Suprapubic skin (tissue), 4 donors: Measurements from ENCODE around the gene RBM28.

Experiments used
- POLR2A ChIP-seq, 2 donors: fragments of 450-650 bp; IDR thresholded peaks; one replicate each; pipeline ENCODE4 v1.6.1; 2017; ENCODE audit warnings: antibody characterized with exemption in 2 of 2, mild to moderate bottlenecking in 2 of 2, moderate library complexity in 2 of 2
- POLR2AphosphoS5 ChIP-seq, 3 donors: sonication (generic); formaldehyde crosslinking; IDR thresholded peaks; one replicate each; pipeline ENCODE4 v1.6.1; 2017; ENCODE audit warnings: antibody characterized with exemption in 3 of 3
- TF ChIP-seq, protein P1 (sequence below), 2 donors: fragments of 200-600 bp in 1 of 2; fragments of 450-650 bp in 1 of 2; sonication (generic) in 1 of 2; IDR thresholded peaks; one replicate each; pipeline ENCODE4 v1.5.1; 2016 to 2019; ENCODE audit warnings: antibody characterized with exemption in 2 of 2, mild to moderate bottlenecking in 1 of 2, moderate library complexity in 1 of 2

DNA sequence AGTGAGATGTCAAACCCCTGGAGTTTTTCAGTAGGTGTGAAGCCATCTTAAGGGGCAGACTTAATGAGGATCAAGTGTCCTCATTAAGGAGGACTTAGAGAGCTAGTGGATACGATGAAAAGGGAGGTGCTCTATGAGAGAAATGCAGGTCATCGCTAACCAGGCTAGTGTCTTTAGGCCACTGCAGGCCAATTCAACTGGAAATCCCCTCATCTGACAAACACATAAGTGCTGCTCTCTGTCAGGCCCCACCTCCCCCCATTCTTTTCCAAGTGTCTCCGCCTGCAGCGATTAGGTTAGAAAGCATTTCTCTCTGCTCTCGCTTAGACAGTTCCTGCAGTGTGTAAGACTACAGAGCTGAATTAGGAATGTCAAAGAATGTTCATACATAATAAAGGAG lies 33.7 kb downstream of the RBM28 start:
- TF ChIP-seq, protein P1, sequence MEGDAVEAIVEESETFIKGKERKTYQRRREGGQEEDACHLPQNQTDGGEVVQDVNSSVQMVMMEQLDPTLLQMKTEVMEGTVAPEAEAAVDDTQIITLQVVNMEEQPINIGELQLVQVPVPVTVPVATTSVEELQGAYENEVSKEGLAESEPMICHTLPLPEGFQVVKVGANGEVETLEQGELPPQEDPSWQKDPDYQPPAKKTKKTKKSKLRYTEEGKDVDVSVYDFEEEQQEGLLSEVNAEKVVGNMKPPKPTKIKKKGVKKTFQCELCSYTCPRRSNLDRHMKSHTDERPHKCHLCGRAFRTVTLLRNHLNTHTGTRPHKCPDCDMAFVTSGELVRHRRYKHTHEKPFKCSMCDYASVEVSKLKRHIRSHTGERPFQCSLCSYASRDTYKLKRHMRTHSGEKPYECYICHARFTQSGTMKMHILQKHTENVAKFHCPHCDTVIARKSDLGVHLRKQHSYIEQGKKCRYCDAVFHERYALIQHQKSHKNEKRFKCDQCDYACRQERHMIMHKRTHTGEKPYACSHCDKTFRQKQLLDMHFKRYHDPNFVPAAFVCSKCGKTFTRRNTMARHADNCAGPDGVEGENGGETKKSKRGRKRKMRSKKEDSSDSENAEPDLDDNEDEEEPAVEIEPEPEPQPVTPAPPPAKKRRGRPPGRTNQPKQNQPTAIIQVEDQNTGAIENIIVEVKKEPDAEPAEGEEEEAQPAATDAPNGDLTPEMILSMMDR (IDR thresholded peaks at IDR 0.05), result no peak
- TF ChIP-seq POLR2AphosphoS5 (IDR thresholded peaks at IDR 0.05) (no peak), POLR2A (IDR thresholded peaks at IDR 0.05) (no peak)
